ENCODE measurements around the gene DBP.

- TF ChIP-seq CTCF (IDR thresholded peaks at IDR 0.05) = no peak
- TF ChIP-seq POLR2A (IDR thresholded peaks at IDR 0.05) = no peak
These were observed 25.3 kb downstream of the DBP start for GRCh38 chr19:48611872-48612271.

Measured in sigmoid colon (tissue), 3 donors.